GM18511 (cell line): ENCODE results near the gene FOSL1.

Experiments used
- ATAC-seq: cut with Tn5 transposase; IDR thresholded peaks from one replicate; pipeline ENCODE4 v1.9.1; 2021; ENCODE audit warnings: mild to moderate bottlenecking, moderate library complexity; ENCODE audit not compliant: unreplicated experiment

Gene FOSL1

DNA sequence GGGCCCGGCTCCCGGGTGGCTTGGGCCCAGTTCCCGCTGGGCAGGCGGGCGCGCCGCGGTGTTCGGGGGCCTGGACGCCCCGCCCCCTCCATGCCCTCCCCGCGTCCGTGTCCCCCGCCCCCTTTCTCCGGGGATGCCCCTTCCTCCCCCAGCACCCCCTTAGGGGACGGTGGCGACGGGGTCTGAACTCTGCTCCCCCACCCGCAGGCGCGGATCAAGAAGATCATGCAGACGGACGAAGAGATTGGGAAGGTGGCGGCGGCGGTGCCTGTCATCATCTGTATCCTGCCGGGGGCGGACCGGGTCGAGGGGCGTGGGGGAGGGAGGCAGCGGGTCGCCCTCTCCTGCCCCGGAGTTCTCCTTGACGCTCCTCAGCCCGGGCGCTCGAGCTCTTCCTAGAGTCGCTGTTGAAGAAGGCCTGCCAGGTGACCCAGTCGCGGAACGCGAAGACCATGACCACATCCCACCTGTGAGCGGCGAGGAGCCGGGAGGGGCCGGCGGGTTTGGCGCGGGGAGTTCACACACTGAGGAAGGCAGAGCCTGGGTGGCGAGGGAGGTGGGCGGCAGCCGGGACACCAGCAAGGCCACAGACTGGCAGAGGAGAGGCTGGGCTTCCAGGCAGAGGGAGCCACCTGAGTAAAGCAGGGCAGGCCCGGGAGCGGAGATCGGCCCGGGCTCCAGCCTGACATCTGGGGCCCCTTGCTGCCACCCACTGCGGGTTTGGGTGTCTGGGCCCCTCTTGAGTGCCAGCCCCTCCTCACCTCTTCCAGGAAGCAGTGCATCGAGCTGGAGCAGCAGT, 19.6 kb upstream of the FOSL1 start:
- ATAC-seq, result peak; percentile 49

DNA sequence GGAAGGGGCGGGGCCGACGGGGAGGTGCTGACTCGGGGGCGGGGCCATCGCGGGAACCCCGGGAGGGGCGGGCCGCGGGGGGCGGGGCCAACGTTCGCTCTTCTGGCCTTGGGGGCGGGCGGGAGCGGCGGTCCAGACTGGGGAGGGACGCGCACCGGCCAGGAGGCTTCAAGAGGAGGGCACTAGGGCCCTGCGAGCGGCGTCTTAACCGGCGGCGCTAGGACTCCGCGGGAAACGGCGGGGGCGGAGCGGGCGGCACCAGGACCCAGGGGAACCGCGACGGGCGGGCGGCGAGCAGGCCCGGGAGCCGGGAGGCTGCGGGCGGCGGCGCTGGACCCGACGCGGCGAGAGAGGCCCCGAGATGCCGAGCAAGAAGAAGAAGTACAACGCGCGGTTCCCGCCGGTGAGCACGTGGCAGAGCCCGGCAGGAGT, 19.0 kb upstream of the FOSL1 start, which contains the start of gene DRAP1:
Gene DRAP1 (plus strand): TSS at position 286 of the 432 bp plus-strand sequence. CDS start 76 bp downstream, at position 362.
- peak; percentile 90 for ATAC-seq

DNA sequence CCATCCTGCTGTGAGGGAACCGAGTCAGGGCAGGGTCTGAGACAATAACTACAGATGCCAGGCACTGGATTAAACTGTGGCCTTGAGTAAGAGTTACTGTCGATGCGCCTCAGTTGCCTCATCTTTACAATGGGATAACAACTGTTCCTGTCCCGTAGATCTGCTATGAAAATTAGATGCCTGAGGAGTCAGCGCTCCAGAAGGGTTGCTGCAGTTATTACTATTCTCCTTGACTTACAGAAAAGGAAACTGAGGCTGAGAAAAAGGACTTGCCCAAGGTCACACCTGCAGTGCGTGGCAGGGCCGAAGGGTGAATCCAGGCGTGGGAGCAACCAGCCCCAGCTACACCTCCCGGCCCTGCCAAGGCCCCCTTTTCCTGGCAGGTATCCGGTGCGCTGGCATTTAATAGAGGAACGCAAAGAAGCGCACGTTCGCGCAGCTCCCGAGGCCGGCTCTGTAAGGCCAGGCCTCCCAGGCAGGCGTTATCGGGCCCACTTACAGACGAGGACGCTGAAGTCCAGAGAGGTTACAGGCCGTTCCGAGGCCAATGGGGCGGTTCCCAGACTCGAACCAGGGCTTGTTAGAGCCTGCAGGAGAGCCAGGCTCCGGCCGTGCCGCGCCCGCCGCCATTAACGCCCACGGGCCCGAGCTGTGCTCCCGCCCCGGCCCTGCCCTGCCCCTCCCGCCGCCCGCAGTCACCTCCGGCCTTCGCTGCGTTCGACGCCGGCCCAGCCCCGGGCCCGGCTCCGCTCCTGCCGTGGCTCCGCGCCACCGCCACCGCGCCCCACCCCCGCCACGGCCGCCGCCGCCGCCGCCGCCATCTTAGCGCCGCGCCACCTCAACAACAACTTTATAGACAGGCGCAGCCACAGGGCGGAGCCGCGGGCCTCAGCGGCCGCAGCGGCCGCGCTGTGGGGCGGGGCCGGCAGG, 18.3 kb upstream of the FOSL1 start, which contains the start of gene C11orf68:
Gene C11orf68 (minus strand): TSS at position 852 of the 930 bp plus-strand sequence. CDS start 31 bp downstream, at position 821.
- peak; percentile 65 for ATAC-seq

DNA sequence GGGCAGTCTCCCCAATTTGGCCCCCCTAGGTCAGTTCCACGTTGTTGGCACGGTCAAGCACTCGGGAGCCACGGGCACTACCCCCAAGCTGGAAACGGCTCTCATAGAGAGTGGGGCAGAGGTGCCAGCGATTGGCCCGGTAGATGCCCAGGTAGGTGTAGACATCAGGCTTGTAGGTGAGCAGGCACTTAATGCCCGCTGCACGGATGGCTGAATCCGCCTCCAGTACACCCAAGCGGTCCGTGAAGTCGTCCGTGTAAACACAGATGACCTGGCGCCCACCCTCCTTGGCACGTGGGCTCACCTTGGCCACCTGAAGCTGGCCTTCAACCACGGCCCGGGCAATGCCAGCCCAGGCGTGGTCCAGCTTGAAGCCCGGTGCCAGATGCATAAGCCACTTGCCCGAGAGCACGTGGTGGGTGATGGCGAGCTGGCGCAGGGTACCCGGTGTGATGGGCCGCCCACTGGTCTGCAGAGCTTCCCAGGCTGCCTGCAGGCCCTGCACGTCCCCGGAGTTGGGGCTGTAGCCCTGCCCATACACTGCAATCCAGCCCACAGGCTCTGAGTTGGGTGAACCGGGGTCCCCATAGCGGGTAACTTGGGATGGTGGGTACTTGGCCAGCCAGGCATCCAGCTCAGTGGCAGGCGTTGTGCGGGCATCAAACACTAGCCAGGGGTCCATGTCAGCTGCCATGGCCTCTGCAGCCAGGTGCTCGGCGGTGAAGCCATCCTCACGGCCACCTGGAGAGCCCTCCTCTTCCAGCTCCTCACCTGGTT, 17.4 kb upstream of the FOSL1 start:
- ATAC-seq, result no peak

DNA sequence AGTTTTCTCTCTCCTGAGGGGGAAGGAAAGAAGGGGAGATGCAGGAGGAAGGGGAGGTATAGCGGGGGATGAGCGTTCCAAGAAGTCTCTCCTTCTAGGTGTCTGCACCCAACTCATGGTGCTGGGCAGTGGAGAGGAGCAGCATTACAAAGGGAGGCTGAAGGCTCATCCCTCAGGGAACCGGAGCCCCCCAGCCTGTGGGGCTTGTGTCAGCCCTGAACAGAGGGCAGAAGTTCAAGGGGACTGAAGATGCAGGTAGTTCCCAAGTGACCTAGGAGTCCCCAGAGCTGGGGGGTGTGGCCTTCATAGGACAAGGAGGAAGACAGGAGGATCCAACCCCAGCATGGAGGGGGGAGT, 16.9 kb upstream of the FOSL1 start:
- ATAC-seq, result no peak

DNA sequence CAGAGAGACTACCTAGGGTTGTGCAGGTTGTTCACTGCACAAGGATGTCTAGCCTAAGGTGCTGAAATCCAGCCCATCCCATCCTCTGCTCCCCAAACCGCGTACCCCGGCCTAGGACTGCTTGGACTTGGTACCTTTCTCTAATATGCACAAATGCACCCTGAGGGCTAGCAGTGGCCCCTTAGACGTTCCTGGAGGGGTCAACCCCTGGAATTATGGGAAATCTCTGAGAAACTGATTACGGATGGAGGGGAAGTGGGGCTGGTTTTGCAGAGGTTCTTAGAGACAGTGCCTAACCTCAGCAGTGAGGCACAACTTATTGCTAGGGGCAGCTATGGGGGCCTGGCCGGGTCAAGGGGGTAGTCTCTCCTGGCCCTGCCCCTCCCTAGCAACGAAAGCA, 16.2 kb upstream of the FOSL1 start:
- no peak for ATAC-seq

DNA sequence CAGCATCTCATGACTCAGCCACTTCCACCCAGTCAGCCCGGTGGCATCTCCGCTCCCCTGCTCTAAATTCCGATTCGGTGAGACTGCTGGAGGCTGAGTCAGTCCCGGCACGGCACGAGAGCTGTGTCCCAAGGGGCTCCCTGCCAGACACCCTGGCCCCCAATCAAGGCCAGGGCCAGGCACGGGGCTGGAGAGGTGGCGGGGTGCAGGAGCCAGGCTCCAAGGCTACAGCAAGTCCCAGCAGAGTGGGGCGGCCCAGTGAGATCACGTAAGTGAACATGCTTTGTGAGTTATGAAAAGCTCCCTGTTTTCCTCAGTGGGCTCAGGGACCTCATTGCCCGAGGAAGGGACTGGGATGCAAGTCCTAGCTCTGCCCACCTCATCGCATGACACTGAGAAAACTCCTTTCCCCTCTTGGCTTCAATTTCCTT, 15.6 kb upstream of the FOSL1 start:
- ATAC-seq, result no peak

DNA sequence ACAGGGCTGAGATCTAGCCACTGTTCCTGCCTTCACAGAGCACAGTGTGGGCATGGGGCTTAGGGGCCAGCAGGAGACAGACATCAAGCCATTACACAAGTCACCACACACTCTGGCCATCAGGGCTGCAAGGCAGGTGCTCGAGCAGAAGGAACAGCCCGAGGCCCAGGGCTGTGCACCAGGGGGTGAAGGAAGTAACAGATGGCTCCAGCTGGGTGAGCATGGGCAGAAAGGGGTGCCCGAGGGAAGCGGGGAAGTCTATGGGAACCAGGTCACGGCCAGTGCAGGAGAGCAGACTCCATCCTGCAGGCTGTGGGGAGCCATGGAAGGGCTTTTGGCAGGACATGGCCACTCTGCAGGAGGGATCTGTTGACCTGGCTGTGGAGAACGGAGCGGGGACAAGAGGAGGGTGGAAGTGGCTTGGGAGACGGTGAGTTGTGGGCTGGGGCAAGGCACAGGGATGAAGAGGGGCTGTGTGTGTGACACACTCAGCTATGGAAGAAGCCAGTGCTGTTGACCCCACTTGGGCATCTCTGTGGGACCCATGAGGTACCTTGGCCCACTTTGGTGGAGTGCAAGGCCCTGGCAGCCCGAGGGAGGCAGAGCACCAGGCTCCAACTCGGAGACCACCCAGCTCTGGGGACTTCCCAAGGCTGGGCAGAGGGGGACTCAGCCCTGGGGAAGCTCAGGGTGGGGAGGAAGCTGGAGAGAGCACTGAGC, 15.1 kb upstream of the FOSL1 start:
- no peak for ATAC-seq

DNA sequence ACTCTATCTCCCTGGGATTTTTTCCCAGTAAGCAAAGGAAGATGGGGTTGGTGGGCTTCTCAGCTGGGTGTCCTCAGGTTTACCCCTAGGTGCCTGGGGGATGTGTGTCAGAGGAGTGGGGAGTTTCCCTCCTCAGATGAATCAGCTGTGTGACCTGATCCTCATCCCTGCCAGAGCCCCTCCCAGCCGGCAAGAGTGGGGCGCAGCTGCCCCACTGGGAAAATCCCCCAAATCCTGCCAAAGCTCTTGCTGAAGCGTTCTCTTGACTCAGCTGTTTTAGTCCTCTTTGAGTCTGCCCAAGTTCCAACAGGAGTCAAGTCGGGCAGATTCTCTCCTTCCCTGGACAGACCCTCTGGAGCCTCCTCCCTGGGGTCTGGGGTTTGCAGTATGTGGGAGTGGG, 12.7 kb upstream of the FOSL1 start:
- ATAC-seq, result no peak

DNA sequence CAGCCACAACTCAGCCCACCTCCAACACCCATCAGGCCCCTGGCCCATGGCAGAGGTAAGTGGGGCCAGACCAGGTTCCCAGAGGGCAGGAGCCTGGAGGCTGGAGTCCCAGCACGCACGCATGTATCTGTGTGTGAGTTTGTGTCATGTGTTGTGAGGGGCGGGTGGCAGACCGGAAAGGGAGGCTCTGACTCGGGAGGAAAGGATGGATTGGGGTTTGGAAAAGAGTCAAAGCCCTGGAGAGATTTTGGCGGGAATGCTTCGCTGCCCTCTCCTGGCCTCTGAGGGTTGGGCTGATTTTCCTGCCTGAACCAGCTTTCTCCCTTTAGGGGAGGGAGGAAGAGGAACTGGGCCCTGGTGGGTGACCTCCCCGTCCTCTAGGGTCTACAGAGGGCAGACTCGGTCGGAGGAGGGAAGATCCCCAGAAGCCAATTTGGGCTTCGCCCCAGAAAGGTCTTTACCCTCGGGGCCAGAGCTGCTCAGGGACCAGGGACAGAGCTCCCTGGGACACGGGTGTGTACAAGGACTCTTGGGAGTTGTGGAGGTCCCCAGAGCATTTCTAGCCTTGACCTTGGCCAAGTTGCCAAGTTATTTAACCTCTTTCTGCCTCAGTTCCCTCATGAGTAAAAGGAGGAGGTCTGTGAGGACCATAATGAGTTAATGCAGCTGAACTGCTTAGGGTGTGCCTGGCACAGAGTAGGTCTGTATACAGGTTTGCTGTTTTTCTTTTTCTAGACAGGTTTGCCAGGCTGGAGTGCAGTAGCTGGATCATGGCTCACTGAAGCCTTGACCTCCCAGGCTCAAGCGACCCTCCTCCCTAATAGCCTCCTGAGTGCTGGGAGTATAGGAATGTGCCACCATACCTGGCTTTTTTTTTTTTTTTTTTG, 11.7 kb upstream of the FOSL1 start:
- ATAC-seq, result no peak

DNA sequence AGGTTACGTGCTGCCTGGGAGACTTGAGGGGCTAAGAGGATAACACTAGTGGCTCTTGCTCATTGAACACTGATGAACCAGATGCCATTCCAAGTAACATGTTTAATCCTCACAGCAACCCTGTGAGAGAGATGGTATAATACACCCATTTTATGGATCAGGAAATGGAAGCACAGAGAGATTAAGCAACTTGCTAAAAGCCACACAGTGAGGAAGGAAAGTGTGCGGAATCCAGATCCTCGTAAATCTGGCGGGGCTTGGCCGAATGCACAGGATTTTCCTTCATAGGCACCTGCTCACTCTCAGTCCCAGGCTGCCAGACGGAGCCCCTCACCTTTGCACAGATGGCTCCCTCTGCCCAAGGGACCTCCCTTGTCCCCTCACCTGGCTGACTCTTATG, 7.7 kb upstream of the FOSL1 start:
- ATAC-seq, result no peak

DNA sequence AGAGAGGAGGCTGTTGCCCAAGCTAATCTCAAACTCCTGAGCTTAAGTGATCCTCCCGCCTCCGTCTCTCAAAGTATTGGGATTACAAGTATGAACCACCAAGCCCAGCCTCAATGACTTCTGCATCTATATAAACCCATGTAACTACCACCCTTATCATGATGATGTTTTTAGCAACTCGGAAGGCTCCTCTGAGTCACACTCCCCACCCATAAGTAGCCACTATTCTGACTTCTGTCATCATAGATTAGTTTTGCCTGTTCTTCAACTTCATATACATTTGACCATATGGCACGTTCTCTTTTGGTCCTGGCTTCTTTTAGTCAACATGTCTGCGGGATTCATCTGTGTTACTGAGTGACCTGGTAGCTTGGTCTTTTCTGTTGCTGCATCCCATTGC, 6.4 kb upstream of the FOSL1 start:
- no peak for ATAC-seq

DNA sequence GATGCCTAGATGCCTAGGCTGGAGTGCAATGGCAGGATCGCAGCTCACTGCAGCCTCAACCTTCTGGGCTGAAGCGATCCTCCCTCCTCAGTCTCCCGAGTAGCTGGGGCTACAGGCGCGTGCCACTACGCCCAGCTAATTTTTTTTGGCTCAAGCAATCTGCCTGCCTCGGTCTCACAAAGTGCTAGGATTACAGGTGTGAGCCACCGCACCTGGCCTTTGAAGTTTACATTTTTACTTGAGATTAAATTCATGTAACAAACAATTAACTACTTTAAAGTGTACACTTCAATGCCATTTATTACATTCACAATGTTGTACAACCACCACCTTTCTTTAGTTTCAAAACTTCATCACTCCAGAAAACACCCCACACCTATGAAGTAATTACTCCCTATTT, 3.5 kb upstream of the FOSL1 start:
- no peak for ATAC-seq

DNA sequence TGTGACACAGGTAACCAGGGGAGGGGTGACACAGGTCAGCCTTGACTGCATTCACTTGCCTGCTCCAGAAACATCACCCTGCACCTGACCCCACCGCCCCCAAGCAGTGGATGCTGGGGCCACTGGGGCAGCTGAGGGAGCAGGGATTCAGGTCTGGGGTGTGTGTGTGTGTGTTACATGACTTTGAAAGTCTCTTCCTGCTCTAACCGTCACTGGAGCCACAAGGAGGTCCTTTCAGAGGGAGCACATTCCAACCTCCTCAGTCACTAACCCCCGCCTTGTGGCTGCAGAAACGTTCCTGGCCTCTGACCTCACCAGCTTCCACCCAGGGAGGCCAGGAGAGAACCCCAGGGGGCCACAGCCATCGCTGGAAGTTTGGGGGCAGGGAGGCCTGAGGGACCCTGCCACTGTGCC, 2.9 kb upstream of the FOSL1 start:
- ATAC-seq, result no peak

DNA sequence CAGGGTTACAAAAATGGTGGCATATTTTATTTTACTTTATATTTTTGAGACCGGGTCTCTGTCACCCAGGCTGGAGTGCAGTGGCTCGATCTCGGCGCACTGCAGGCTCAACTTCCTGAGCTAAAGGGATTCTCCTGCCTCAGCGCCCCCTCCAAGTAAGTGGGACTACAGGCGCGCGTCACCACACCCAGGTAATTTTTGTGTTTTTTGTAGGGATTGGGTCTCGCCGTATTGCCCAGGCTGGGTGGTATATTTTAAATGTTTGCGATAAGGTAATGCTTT, 652 bp upstream of the FOSL1 start:
- ATAC-seq, result no peak

DNA sequence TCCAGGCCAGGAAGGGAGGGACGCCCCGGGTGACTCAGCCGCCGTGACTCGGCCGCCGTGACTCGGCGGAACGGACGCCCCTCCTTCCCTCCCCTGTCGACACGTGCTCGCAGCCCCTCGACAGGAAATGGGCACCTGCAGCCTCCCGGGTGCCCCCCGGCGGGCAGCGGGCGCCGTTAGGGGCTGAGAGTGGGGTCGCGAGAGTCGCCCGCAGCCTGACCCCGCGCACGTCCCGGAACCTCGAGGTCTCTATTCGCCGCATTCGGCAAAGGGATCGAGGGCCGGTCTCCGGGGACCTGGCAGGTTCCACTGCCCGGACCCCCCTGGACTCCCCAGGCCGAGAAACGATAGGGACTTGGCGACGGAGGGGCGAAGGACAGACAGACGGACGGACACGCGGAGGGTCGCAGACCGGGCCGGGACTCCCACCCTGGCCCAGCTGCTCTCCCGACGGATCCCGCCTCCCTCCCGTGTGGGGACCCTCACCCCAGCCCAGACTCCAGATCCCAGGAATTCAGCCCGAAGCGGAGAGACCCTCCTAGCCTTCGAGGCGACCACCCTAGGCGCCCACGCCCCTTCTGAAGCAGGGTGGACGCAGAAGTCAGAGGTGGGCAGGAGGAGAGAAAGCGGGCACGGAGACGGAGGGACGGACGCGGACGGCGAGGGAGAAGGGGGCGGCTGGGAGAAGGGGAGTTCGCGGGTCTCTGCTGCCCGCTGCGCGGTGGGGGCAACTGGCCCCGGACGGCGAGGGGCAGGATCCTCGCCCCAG, 648 bp downstream of the FOSL1 start:
- peak; percentile 2 for ATAC-seq

DNA sequence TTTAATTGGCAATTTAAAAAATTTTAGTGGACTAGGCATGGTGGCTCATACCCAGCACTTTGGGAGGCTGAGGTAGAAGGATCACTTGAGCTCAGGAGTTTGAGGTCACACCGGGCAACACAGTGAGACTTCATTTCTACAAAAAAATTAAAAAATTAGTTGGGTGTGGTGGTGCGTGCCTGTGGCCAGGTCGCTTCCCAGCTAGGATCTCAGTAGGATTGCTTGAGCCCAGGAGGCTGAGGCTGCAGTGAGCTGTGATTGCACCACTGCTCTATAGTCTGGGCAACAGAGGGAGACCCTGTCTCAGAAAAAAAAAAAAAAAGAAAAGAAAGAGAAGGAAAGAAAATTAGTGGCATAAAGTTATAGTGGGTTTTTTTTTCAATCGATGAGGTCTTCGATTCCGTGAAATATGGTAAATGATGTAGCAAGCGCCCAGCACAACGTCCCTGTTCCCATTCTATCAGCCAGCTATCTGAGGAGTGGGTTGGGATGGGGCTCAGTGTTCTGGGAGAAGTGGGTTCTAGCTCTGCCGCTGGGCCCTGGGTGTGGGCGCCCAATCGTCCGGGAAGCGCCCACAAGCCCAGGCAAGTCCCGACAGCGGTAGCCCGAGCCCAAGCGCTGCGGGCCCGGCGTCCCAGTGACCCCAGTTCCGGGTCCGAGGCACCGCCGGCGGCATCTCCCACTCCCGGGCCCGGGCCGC, 1.4 kb downstream of the FOSL1 start:
- no peak for ATAC-seq

DNA sequence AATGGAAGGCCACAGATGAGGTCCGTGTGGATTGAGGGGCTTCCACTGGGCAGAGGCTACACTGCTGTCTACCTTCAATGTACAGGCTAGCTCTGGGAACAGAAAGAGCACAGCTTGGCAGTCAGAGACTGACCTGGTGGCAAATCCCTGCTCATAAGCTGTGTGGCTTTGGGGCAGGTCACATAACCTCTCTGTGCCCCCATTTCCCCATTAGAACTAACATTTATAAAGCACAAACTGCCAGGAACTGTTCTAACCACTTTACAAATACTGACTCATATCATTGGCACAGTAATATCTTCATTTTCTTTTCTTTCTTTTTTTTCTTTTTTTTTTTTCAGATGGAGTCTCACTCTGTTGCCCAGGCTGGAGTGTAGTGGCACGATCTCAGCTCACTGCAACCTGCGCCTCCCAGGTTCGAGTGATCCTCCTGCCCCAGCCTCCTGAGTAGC, 3.1 kb downstream of the FOSL1 start:
- ATAC-seq, result no peak
